GM10266 (cell line): ENCODE results near the gene SH2B3.
"Not testable (repeated sequence)": the region's sequence is repeated elsewhere in the genome, so short reads cannot be mapped to it uniquely, and the experiment has no call there.

ENCODE experiments used
- DNase-seq: peaks from one replicate; pipeline ENCODE4 v3.0.0; 2012; ENCODE audit errors: extremely low spot score
- TF ChIP-seq, protein P1 (sequence below): IDR thresholded peaks from 2 replicates; pipeline ENCODE4 v1.5.1; 2012; ENCODE audit warnings: mild to moderate bottlenecking, low read depth; ENCODE audit not compliant: control insufficient read depth, insufficient read depth; ENCODE audit errors: missing control alignments

Gene SH2B3

DNA sequence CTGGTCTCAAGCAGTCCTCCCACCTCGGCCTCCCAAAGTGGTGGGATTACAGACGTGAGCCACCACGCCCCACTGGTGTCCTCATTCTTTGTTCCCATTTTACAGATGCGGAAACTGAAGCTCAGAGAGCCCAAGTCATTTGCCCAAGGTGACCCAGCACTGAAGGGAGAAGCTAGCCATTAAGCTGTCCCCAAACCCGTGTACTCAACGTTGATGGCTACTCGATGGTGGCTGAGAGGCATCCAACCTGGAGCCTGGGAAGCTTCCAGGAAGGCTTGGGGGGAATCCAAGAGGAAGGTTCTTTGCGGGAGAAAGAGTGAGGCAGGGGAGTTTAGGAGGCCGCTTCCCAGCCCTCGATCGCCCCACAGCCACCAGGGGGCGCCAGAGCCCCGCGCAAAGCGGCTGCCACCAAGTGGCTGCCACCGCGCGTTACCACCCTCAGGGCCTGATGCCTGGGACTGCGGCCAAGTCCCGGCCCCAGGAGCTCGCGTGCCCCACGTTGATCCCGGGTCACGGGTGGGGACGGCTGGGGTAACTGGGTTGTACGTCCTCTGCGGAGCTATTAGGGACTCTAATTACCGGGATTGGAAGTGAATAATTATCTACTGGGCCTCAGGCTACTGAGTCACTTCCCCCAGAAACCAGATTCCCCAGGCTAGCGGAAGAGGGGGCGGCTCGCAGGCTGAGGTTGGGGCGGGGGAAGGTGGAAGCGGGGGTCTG, 8.8 kb upstream of the SH2B3 start:
- peak; percentile 79 for DNase-seq
- TF ChIP-seq, protein P1, sequence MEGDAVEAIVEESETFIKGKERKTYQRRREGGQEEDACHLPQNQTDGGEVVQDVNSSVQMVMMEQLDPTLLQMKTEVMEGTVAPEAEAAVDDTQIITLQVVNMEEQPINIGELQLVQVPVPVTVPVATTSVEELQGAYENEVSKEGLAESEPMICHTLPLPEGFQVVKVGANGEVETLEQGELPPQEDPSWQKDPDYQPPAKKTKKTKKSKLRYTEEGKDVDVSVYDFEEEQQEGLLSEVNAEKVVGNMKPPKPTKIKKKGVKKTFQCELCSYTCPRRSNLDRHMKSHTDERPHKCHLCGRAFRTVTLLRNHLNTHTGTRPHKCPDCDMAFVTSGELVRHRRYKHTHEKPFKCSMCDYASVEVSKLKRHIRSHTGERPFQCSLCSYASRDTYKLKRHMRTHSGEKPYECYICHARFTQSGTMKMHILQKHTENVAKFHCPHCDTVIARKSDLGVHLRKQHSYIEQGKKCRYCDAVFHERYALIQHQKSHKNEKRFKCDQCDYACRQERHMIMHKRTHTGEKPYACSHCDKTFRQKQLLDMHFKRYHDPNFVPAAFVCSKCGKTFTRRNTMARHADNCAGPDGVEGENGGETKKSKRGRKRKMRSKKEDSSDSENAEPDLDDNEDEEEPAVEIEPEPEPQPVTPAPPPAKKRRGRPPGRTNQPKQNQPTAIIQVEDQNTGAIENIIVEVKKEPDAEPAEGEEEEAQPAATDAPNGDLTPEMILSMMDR, result peak; percentile 96

DNA sequence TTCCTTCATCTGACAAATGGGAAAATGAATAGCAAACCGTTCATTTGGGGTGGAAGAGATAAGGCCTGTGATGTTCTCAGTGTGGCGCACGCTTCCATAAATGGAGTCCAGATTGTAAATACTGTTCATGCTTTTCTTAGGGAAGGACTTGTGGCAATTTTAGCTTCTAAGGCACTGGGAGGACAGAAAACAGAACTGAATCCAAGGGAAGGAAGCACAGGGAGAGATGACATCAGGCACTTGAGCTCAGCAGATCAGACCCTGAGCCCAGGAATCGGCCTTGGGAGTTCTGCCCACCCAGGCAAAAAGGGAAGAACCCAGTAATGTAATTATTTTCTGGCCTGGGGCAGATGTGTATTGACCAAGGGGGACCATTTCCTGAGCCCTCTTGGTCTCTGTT, 7.2 kb upstream of the SH2B3 start:
- TF ChIP-seq, protein P1, result no peak
- DNase-seq, result no peak

DNA sequence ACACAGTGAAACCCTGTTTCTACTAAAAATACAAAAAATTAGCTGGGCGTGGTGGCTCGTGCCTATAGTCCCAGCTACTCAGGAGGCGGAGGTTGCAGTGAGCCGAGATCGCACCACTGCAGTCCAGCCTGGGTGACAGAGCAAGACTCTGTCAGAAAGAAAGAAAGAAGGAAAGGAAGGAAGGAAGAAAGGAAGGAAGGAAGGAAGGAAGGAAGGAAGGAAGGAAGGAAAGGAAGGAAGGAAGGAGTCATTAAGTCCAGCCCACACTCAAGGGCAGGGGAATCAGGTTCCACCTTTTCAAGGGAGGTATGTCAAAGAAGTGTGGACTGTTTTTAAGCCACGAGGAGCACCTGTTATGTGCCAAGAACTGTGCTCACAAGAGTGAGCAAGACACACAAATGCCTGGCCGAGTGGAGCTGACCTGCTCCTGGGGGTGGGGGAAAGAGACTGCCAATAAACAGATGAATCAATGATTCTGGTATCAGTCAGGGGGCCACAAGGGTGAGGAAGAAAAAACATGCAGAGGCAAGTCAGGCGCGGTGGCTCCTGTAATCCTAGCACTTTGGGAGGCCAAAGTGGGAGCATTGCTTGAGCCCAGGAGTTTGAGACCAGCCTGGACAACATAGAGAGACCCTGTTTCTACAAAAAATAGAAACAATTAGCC, 5.8 kb upstream of the SH2B3 start:
- not testable (repeated sequence) for DNase-seq

DNA sequence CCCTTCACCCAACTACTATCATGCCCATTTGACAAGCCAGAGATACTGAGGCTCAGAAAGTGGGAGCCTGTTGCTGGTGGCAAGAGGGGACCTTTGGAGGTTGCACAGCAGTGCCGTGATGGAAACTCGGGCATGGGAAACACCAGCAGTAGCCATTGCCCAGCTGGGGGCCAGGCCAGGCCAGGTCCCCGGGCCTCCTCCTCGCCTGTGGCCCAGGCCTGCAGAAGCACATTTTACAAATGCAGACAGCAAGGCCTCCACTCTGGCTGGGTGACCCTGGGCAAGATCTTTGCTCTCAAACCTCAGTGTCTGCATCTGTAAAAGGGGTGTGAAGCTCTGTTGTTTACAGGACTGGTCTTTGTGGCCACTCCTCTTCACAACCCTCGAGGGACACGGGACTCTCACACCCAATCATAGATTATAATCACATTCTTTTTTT, 4.5 kb upstream of the SH2B3 start:
- TF ChIP-seq, protein P1, result no peak

DNA sequence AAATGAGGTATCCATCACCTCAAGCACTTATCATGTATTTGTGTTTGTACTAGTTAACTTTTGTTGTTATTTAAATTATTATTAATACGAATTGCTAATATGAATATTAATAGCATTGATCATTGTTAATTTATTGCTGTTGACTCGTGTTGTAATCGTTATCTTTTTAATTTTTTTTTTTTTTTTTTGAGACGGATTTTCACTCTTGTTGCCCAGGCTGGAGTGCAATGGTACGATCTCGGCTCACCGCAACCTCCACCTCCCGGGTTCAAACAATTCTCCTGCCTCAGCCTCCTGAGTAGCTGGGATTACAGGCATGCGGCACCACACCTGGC, 3.3 kb upstream of the SH2B3 start:
- not testable (repeated sequence) for DNase-seq

More for the DNA sequence above, 4.5 kb upstream of the SH2B3 start:
- DNase-seq, result no peak

DNA sequence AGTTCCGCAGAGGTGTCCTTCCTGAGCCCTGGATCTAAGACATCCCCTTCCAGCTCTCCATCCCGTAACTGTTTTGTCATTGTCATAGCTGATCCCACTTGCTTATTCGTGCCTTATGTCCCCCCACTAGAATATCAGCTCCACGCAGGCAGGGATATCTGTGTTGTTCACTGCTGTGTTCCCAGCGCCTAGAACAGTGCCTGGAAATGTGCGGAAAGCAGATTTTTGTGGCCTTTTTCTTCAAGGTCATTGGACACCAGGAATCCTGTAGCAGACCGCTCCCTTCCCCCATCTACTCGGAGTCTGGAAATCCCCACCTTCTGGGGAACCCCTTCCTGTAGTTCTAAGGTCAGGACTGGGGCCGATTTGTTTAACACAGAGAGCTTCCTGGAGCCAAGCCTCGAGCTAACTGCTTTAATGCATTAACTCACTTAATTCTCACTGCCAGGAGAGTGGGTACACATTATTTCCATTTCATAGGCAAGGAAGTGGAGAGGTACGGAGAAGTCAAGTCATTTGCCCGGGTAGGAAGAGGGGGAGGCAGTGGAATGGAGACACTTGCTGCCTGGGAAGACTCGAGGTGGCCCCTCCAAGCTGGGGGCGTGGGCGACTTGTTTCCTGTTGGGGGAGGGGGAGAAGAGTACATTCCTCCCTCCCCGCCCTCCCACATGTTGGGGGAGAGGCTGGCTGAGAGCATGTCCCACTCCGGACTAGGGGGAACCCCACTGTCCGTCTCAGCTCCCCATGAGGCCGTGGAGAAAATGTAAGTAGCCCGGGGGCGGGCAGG, 1.2 kb upstream of the SH2B3 start:
- peak; percentile 70 for DNase-seq
- TF ChIP-seq, protein P1, result no peak

DNA sequence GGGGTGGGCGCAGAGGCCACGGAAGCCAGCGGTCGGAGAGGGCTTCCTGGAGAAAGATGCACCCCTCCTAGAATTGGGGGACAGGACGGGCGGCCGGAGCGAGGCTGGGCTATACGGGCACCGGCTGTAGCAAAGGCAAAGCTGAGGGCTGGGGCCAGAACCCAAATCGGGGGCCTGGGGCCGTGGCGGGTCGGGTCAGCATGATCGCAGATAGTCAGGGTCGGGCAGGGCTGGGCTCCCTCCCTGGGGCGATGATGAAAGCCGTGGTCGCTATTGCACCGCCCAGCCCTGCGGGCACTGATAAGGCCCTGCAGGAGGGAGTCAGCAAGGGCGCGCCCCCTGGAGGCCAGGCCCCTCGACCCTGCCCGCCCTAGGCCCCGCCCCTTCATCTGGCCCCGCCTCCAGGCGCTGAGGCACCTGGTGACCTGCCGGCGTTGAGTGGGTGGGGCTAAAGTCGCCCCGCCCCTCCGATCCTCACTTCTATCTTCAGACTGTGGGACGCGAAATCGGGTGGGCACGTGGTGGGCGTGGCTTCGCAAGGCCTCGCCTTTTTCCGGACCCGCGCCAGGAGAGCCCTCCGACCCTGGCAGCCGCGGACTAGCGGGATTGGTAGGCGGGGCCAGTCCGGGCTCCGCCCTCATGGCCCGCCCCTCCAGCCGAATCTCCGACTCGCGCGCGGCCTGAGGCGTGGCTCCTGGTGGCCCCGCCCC, 419 bp upstream of the SH2B3 start:
- peak; percentile 98 for DNase-seq
- TF ChIP-seq, protein P1, result peak; percentile 70
